IgD-negative memory B cell (primary cell): Measurements from ENCODE around the gene NAA16. TPM values are rescaled to one million over a fixed set of nuclear protein-coding genes. Genes with fewer than 3 reads are reported as not detected.
"Not testable (repeated sequence)": the region's sequence is repeated elsewhere in the genome, so short reads cannot be mapped to it uniquely, and the experiment has no call there.

Experiments
- H3K27ac Mint-ChIP-seq, 3 donors: one replicate each; pipeline ENCODE4 v1.8.0; 2020 to 2022; ENCODE audit warnings: mild to moderate bottlenecking in 3 of 3, mixed read lengths in 3 of 3, moderate library complexity in 1 of 3
- H3K27me3 Mint-ChIP-seq: one replicate; pipeline ENCODE4 v1.8.0; 2021; ENCODE audit warnings: mixed read lengths
- H3K36me3 Mint-ChIP-seq: one replicate; pipeline ENCODE4 v1.8.0; 2020; ENCODE audit warnings: mild to moderate bottlenecking, mixed read lengths
- H3K4me1 Mint-ChIP-seq, 3 donors: one replicate each; pipeline ENCODE4 v1.8.0; 2020 to 2022; ENCODE audit warnings: mixed read lengths in 3 of 3, mild to moderate bottlenecking in 1 of 3
- H3K4me3 Mint-ChIP-seq, 4 donors: one replicate each; pipeline ENCODE4 v1.8.0; 2020 to 2022; ENCODE audit warnings: mild to moderate bottlenecking in 4 of 4, mixed read lengths in 4 of 4, moderate library complexity in 3 of 4
- H3K9me3 Mint-ChIP-seq, 3 donors: one replicate each; pipeline ENCODE4 v1.8.0; 2020 to 2021; ENCODE audit warnings: mixed read lengths in 3 of 3, mild to moderate bottlenecking in 1 of 3
- polyA plus RNA-seq: library from polyadenylated mRNA; unstranded; fragments of 300-500 nt; fragmentation: Illumina TruSeq; gene quantifications from one replicate; pipeline ENCODE4 v1.2.3, GENCODE V29; 2021

The NAA16 gene
- polyA plus RNA-seq, 1 donor from 2014 or later = 7.7 TPM

DNA sequence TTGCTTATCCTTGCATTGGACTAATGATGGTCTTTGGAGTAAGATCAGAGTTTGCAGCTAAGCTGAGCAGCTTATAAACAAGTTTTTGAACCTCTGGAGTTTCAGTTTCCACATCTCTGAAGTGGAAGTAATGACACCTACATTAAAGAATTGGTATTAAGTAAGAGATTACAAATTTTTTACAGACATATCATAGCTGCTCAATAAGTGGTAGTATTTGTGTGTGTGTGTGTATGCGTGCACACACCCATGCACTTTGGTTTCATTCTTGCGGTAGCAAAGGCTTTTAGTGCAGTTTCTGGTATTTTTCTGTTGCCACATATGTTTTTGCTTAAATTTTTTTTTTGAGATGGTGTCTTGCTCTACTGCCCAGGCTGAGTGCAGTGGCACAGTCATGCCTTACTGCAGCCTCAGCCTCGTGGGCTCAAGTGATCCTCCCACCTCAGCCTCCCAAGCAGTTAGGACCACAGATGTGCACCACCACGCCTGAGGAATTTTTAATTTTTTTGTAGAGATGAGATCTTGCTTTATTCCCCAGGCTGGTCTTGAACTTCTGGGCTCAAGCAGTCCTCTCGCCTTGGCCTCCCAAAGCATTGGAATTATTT, 4.5 kb downstream of the NAA16 start:
- Mint-ChIP-seq H3K27ac (no peak overlapping the region), H3K36me3 (no peaks in the 10 kb centered on the region), H3K4me3 (no peak overlapping the region), H3K9me3 (no peaks in the 10 kb centered on the region), H3K27me3 (no peaks in the 10 kb centered on the region), H3K4me1 (peaks cover 16 to 36% (median 31%) of the 10 kb centered on the region in 3 donors)

DNA sequence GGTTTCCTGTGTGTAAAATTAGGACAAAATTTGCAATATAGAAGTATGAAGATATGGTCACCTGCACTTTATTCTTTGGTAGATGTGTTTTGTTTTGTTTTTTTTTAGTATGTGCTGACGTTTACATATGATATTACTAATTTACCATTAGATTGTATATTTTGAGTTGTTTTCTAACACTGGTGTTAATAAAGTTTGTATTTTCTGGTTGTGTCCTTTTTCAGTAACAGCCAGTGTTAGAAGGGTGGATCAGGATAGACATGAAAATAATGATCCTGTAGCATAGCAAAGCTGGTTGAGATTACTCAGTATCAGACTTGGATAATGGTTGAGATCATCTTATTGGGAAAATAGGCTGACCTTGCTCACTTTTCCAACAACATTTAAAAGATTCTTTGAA, 6.2 kb downstream of the NAA16 start:
- Mint-ChIP-seq H3K36me3 (no peaks in the 10 kb centered on the region), H3K27me3 (no peaks in the 10 kb centered on the region), H3K4me3 (peak overlapping the region in 2 of 4 donors; percentile 9 to 26), H3K27ac (no peak overlapping the region), H3K9me3 (no peaks in the 10 kb centered on the region), H3K4me1 (peaks cover 16 to 28% (median 28%) of the 10 kb centered on the region in 3 donors)

DNA sequence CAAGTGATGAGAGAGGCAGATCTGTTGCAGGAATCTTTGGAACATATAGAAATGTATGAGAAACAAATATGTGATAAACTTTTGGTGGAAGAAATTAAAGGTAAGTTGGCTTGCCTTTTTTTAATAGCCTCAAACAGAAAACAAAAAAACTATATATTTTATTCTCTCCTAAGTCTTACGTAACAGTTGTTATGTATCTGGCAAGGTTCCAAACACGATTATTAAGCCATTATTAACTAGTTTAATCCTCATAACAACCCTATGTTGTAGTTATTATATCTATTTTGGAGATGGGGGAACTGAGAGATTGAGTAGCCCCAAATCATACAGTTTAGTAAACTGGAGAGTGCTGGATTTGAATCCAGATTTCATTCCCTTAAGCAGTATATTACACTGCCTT, 14.7 kb downstream of the NAA16 start:
- Mint-ChIP-seq H3K4me3 (no peak overlapping the region), H3K36me3 (peaks cover 7% of the 10 kb centered on the region), H3K9me3 (no peaks in the 10 kb centered on the region), H3K4me1 (peaks cover 0 to 9% (median under 1%) of the 10 kb centered on the region in 3 donors), H3K27ac (no peak overlapping the region), H3K27me3 (no peaks in the 10 kb centered on the region)

DNA sequence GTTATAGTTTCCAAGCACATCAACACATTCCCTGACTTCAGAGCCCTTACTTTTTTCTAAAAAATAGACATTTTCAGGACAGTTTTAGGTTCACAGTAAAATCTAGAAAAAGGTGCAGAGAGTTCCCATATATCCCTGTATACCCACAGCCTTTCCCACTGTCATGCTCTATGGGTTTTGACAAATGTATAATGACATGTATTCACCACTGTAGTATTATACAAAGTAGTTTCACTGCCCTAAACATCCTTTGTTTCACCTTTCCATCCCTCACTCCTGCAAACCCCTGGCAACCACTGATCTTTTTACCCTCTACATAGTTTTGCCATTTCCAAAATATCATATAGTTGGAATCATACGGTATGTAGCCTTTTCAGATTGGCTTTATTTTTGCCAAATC, 15.6 kb downstream of the NAA16 start:
- Mint-ChIP-seq H3K27me3 (no peaks in the 10 kb centered on the region), H3K4me1 (peaks cover 0 to 9% (median 2%) of the 10 kb centered on the region in 3 donors), H3K9me3 (no peaks in the 10 kb centered on the region), H3K4me3 (no peak overlapping the region), H3K36me3 (peaks cover 7% of the 10 kb centered on the region), H3K27ac (no peak overlapping the region)

DNA sequence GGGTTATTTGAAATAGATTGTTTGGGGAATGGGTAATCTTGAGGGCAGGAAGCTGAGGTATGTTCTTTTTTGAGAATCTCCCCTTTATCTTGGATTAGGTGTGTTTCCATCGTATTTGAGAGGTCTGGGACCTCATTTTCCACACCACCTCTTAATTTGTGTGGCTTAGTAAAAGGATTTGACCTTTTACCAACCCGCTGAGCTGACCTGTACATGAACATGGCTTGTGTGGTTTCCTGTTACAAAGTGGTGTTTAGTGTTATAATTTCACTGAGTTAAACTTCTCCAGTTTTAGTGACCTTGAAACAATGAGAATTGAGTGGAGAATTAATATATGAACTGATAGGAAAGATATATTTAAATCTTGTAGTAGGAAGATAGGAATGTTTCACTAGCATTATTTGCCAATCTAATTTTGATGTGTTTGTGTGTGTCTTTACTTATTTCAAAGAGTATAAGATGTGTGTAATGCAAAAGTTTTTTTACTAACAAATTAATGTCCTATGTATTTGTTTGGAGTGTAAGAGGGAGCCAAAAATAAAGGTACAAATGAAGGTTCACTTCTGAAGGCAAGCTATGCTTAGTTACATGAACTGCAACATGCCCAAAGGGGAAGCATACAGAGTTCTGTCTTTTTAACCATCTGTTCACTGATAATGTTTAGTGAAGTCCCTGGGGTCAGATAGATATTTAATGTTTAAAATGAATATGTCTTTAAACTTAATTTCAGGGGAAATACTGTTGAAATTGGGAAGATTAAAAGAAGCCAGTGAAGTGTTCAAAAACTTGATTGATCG, 17.1 kb downstream of the NAA16 start:
- Mint-ChIP-seq H3K4me1 (peaks cover 0 to 4% (median 2%) of the 10 kb centered on the region in 3 donors), H3K9me3 (no peaks in the 10 kb centered on the region), H3K27me3 (no peaks in the 10 kb centered on the region), H3K36me3 (peaks cover 3% of the 10 kb centered on the region), H3K27ac (no peak overlapping the region), H3K4me3 (no peak overlapping the region)

DNA sequence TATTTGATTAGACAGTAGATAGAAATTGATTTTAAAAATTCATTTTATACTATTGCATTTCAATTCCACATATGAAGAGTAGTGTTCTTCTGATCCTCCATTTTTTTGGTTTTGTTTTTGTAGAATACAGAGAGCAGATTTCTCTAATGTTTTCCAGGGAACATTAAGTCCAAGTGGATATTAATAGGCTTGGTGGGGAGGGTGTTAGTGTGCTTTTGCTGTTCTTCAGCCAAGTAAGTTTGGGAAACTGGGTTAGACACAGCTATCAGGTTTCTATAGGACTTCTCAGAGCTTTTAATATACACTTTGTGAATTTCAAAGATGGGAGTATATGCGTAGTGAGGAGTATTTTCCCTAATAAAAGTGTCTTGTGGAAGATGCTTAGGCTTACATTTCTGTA, 21.8 kb downstream of the NAA16 start:
- H3K4me3 Mint-ChIP-seq = no peak overlapping the region
- H3K27ac Mint-ChIP-seq = peak overlapping the region in 1 of 3 donors; percentile 31
- peaks cover 3% of the 10 kb centered on the region for H3K36me3 Mint-ChIP-seq
- no peaks in the 10 kb centered on the region for H3K27me3 Mint-ChIP-seq
- H3K4me1 Mint-ChIP-seq = peaks cover 0 to 4% (median 2%) of the 10 kb centered on the region in 3 donors
- H3K9me3 Mint-ChIP-seq = no peaks in the 10 kb centered on the region

DNA sequence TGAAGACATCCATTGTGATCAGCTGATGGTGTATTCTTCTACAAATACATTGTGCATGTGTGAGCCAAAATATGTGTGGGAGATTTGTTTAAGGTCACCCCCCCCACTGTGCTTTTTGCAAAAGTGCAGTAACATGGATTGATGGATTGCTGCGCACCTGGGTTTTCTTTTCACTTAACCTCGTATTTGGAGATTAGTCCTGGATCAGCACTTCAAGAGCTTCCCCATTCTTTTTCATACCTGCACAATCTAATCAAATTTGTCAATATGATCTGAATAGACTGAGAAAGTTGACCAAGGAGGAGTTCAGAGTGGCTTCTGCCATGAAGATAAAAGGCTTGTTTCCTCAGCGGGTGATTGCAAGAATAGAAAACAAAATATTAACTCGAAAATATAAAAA, 23.7 kb downstream of the NAA16 start:
- Mint-ChIP-seq H3K27me3 (no peaks in the 10 kb centered on the region), H3K4me3 (no peak overlapping the region), H3K36me3 (peaks cover 3% of the 10 kb centered on the region), H3K4me1 (peaks cover 0 to 2% (median 0%) of the 10 kb centered on the region in 3 donors), H3K27ac (no peak overlapping the region), H3K9me3 (no peaks in the 10 kb centered on the region)

DNA sequence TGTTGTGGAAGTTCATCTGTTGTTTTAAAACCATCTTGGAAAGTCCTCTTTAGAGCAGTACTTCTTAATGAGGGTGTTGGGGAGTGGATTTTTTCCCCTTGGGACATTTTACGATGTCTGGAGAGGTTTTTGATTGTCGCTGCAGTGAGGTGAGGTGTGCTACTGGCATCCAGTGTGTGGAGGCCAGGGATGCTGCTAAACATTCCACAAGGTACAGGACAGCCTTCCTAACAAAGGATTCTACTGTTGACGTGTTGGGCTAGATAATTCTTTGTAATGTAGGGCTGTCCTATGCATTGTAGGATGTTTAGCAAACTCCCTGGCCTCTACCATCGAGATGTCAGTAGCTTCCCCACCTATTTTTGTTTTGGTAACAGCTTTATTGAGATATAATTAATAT, 33.3 kb downstream of the NAA16 start:
- Mint-ChIP-seq H3K36me3 (peaks cover 4% of the 10 kb centered on the region), H3K27ac (no peak overlapping the region), H3K4me3 (no peak overlapping the region), H3K27me3 (no peaks in the 10 kb centered on the region), H3K4me1 (peaks cover 2 to 7% (median 4%) of the 10 kb centered on the region in 3 donors), H3K9me3 (no peaks in the 10 kb centered on the region)

DNA sequence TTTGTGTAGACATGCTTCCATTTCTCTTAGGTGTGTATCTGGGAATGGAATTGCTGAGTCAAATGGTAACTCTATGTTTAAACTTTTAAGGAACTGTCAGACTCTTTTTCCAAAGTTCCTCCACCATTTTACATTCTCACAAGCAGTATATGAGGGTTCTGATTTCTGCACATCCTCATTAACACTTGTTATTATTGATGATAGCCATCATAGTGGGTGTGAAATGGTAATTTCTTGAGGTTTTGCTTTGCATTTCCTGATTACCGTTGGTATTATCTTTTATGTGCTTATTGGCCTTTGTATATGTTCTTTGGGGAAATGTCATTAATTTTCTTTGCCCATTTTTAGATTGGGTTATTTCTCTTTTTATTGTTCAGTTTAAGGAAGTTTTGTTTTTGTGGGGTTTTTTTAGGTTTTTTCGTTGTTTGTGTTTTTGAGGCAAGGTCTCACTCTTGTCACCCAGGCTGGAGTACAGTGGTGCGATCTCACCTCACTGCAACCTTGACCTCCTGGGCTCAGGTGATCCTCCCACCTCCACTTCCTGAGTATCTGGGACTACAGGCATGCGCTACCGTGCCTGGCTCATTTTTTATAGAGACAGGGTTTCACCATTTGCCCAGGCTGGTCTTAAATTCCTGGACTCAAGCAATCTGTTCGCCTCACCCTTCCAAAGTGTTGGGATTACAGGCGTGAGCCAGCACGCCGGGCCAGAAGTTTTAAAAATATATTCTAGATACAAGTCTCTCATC, 34.3 kb downstream of the NAA16 start:
- Mint-ChIP-seq H3K27ac (peak overlapping the region in 2 of 3 donors; percentile 17 to 83), H3K4me3 (no peak overlapping the region), H3K4me1 (peaks cover 2 to 7% (median 4%) of the 10 kb centered on the region in 3 donors), H3K27me3 (no peaks in the 10 kb centered on the region), H3K36me3 (peaks cover 4% of the 10 kb centered on the region), H3K9me3 (no peaks in the 10 kb centered on the region)

DNA sequence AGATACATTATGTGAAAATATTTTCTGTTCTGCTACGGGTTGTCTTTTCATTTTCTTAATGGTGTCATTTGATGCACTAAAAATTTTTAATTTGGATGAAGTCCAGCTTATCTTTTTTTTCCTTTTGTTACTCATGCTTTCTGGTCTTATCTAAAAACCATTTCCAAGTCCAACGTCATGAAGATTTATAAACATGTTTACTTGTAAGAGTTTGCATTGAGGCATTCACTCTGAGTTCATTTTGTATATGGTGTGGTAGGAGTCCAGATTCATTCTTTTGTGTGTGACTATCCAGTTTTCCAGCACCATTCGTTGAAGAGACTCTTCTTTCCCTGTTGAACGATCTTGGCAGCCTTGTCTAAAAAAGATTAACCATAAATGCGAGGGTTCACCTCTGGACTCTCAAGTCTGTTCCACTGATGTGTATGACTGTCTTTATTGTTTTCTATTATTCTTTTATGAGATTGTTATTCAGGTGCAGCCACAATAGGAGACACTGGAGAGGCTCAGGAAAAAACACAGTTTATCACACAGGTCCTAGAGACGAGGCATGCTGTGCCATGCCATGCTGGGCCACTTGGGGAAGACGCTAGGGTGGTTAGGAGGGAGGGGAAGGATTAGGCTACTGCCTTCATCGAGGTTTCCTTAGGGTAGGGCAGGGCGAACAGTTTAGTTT, 35.0 kb downstream of the NAA16 start:
- Mint-ChIP-seq H3K36me3 (peaks cover 4% of the 10 kb centered on the region), H3K27ac (peak overlapping the region in 1 of 3 donors; percentile 17), H3K4me1 (peaks cover 2 to 7% (median 4%) of the 10 kb centered on the region in 3 donors), H3K27me3 (no peaks in the 10 kb centered on the region), H3K4me3 (no peak overlapping the region), H3K9me3 (no peaks in the 10 kb centered on the region)

DNA sequence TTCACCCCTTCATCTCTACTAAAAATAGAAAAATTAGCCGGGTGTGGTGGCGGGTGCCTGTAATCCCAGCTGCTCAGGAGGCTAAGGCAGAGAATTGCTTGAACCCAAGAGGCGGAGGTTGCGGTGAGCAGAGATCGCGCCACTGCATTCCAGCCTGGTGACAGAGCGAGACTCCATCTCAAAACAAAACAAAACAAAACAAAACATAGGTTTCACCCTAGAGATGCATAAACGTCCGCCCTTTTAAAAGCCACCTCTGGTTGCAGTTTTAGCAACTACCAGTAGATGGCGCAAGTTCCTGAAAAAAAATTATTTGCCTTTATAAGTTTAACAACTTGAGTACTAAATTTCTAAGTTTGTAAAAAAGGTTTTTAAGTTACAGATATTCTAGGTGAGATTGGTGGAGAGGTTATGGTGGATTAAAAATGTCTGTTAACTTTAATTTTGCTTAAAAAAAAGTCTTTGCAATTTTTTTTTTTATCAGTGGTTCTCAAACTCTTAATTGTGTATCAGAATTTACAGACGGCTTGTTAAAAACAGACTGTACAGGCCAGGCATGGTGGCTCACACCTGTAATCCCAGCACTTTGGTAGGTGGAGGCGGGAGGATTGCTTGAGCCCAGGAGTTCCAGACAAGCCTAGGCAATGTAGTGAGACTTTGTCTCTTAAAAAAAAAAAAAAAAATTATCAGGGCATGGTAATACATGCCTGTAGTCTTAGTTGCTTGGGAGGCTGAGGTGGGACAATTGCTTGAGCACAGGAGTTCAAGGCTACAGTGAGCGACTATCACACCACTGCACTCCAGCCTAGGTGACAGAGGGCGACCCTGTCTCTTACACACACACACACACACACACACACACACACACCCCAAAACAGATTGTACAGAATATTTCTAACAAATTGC, 42.1 kb downstream of the NAA16 start:
- Mint-ChIP-seq H3K4me3 (no peak overlapping the region), H3K36me3 (peaks cover 4% of the 10 kb centered on the region), H3K27ac (peak overlapping the region in 2 of 3 donors; percentile 71 to 80), H3K27me3 (no peaks in the 10 kb centered on the region), H3K4me1 (peaks cover 2 to 17% (median 7%) of the 10 kb centered on the region in 3 donors), H3K9me3 (no peaks in the 10 kb centered on the region)

DNA sequence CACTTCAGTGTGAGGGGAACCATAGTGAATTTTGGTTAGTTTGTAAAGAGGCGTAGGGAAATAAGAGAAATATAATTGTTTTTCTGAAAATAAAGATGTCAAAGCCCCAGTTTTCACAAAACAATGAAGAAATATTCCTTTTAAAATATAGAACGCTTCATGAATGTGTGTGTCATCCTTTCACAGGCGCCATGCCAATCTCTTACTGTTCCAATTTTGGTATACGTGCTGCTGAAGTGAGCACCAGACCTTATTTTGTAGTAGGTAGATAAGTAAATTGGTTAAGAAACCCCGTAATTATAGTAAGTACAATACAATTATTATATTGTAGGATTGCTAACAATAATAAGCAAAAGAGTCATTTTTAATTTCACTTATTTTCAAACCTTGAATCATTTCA, 43.3 kb downstream of the NAA16 start:
- Mint-ChIP-seq H3K27ac (no peak overlapping the region), H3K4me1 (peaks cover 2 to 10% (median 7%) of the 10 kb centered on the region in 3 donors)

DNA sequence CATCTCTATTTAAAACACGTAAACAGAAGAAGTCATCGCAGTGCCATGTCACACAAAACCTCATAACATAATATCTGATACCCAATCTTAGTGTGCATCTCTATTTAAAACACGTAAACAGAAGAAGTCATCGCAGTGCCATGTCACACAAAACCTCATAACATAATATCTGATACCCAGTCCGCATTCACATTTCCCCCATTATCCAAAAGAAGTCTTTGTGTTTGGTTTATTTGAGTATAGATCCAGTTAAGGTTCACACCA, 45.2 kb downstream of the NAA16 start:
- H3K4me3 Mint-ChIP-seq, H3K27me3 Mint-ChIP-seq, H3K36me3 Mint-ChIP-seq, H3K9me3 Mint-ChIP-seq: not testable (repeated sequence)
- H3K27ac Mint-ChIP-seq = peak overlapping the region in 1 of 3 donors; percentile 65
- peaks cover 2 to 10% (median 7%) of the 10 kb centered on the region in 3 donors for H3K4me1 Mint-ChIP-seq

More for the DNA sequence above, 43.3 kb downstream of the NAA16 start:
- H3K9me3 Mint-ChIP-seq = no peaks in the 10 kb centered on the region
- H3K27me3 Mint-ChIP-seq = no peaks in the 10 kb centered on the region
- H3K4me3 Mint-ChIP-seq = no peak overlapping the region
- peaks cover 4% of the 10 kb centered on the region for H3K36me3 Mint-ChIP-seq

DNA sequence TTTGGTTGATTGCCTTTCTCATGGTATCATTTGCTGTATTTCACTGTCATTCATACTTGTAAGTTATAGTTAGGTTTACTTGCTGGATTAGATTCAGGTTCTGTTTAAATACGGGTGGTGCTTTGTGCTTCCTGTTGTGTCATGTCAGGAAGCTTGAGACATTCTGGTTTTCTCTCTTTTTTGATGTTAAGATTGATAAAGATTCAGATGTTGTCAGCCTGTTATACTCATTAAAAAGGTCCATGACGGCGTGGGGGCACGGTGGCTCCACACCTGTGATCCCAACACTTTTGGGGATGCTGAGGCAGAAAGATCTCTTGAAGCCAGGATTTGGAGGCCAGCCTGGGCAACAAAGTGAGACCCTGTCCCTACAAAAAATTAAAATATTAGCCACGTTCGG, 45.7 kb downstream of the NAA16 start:
- no peaks in the 10 kb centered on the region for H3K27me3 Mint-ChIP-seq
- H3K36me3 Mint-ChIP-seq = peaks cover 6% of the 10 kb centered on the region
- H3K4me1 Mint-ChIP-seq = peaks cover 2 to 10% (median 7%) of the 10 kb centered on the region in 3 donors
- H3K4me3 Mint-ChIP-seq = peak overlapping the region in 1 of 4 donors; percentile 61
- peak overlapping the region in 1 of 3 donors; percentile 65 for H3K27ac Mint-ChIP-seq
- no peaks in the 10 kb centered on the region for H3K9me3 Mint-ChIP-seq
